ENCODE results near the gene TRIM59.

Gene TRIM59

DNA sequence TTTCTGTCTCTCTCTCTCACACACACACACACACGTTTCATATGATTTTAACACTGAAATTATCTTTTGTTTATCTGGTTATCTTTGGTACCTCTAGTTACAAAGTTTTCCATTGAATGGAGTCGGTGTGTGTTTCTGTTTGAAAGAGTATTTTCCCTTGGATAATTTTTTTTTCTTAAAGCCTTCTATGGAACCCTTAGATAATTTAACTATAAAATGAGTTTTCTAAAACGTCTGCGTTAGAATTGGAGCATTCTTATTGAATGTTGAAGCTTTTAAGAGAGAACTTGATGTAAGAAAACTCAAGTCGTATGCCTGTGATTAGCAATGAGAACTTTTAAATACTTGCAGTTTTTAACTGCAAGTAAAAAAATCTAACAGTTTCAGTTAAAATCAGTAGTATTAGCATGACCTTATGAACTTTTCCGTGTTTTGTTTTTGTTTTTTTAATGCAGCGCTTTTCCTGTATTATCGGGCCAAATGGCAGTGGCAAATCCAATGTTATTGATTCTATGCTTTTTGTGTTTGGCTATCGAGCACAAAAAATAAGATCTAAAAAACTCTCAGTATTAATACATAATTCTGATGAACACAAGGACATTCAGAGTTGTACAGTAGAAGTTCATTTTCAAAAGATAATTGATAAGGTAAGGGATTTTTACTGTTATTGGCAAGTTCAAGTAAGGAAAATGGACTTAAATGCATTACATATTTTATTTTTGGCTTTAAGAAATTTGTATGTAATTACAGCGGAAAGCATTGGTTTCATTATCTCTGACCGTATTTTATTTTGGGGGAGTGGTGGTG is 47.2 kb downstream of the TRIM59 start:
- no peak for DNase-seq

DNA sequence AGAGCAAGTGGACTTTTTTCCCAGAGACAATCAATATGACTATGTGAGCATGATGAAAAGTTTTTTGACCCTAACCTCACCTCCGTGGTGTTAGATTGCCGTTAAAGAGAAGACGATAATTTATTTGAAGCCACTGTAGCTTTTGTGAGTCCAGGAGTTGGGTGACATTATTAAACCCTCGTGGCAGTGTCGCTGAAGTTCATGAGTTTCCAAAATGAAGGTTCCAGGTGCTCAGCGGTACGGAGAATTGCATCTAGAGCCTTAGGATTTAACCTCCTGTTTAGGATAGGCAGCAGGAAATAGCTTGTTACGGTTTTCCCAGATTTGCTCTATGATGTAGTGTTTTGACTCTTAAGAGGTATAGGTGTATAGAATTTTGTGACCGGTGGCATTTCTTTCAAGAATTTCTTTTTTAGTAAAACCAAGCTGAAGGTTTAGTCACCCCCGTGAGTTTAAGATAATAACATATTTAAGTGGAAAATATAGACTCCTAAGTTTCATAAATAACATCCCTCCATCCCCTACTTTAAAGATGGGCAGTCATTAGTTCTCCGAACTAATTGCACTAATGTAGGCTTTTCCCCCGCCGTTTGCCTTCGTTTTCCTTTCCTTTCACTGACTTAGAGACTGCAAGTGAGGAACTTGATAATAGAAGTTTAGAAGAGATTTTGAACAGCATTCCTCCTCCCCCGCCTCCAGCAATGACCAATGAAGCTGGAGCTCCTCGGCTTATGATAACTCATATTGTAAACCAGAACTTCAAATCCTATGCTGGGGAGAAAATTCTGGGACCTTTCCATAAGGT is 48.1 kb downstream of the TRIM59 start:
- peak; percentile 30 for DNase-seq

DNA sequence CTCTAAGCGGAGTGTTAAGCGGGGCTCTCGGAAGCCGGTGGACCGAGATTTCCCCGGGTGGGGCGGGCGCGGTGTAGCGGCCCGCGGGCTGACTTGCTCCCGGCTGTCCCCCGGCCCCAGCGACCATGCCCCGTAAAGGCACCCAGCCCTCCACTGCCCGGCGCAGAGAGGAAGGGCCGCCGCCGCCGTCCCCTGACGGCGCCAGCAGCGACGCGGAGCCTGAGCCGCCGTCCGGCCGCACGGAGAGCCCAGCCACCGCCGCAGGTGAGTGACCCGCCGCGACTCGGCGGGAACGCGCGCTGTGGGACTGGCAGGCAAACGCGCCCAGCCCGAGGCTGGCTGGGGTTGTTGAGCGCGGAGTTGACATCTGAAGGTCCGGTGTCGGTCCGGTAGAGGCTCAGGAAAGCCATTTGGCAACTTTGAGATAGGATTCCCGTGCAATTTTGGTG is 48.9 kb downstream of the TRIM59 start:
- no peak for DNase-seq

DNA sequence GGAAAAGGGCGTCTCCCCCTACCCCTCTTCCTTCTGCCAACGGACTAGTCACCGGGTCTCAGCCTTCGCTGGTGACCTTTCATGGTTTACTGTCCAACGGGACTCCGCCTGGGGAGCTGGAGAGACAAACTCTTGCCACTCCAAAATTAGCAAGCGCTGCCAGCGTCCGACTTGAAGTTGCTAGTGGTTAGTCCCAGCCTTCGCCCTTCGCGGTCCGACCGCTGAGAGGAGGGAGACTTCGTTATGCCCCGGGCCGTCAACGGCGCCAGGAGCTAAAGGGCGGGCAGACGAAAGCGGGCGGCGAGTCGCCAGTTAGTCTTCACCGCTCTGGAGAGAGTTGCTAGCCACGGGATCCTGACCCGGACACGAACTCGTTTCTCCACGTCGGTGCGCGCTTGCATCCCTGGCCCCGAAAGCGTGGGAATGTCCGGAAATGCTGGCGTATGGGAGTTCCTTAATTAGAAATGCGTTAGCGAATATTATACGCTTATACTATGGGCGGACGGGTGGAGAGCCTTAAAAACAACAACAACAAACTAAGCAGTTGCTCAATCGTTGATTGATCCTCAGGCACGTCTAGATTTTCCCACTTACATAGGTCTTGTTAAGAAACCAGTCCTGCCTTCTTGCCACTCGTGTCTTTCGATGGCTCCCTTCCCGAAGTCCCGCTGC is 49.4 kb downstream of the TRIM59 start:
- DNase-seq = no peak

GRCh38 chr3:160399125-160400029 is 50.2 kb downstream of the TRIM59 start, which contains the start of the genes IFT80 and SMC4:
TSS of gene IFT80 (minus strand) at chr3:160399225. CDS start at chr3:160384600, 14,625 bp downstream.
TSS of gene SMC4 (plus strand) at chr3:160399650. CDS start at chr3:160400827, 1,177 bp downstream.
- DNase-seq = peak; percentile 98

- DNase-seq = no peak
These were observed 50.8 kb downstream of the TRIM59 start for GRCh38 chr3:160398820-160399124.

DNA sequence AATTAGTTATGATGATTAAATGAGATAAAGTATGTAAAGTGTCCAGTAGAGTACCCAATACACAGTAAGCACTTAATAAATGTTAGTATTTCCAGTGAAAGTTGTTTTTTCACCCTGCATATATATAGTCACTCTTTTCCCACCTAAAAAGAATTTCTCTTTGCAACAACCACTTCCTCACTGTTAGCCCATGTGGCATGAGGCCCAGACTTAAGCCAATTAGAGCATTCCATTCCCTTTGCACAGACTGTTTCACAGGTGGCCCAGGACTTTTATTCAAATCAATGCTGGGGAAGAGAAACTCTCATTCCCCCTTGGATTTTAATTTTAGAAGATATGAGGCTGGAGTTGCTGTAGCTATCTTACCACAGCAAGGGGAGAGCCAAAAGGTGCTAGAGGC is 54.3 kb downstream of the TRIM59 start:
- DNase-seq = no peak

GRCh38 chr3:160394009-160394392 is 55.6 kb downstream of the TRIM59 start:
- DNase-seq = no peak

DNA sequence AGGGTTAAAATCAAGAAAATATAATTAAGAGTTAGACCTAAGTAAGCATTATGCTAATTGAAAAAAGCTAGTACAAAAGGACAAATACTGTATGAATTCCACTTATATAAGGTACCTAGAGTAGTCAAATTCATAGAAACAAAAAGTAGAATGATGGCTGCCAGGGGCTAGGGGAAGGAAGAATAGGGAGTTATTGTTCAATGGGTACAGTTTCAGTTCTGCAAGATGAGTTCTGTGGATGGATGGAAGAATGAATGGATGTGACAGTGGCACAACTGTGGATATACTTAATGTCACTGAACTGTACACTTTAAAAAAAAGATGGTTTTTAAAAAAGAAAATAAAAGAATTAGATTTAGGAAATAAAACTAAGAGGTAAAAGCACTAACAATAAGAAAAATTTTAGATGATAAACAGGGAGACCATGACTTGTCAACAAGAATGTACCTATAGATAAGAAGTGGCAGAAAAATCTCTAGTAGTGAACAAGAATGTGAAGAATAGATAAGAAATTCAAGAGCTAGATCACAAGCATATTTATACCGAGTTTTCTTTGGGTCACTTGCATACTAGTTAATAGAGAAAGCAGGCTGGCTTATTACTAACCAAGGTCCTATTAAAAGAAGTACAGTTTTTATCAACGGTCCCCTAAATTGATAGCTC is 56.1 kb downstream of the TRIM59 start:
- no peak for DNase-seq

DNA sequence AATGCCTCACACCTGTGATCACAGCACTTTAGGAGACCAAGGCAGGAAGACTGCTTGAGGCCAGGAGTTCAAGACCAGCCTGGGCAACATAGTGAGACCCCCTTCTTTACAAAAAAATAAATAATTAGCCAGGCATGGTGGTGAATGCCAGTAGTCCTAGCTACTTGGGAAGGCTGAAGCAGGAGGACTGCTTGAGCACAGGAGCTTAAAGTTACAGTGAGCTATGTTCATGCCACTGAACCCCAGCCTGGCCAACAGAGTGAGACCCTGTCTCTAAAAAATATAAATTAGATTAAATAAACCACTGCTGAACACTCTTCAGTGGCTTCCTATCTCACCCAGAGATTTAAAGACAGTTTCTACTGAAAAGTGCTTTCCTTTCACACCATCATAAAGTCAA is 56.8 kb downstream of the TRIM59 start:
- no peak for DNase-seq

- DNase-seq = no peak
These were observed 58.9 kb downstream of the TRIM59 start for GRCh38 chr3:160390565-160391138.
